ENCODE results near the gene SPATS1. TPM values are rescaled to one million over a fixed set of nuclear protein-coding genes. Genes with fewer than 3 reads are reported as not detected.

The SPATS1 gene
- total RNA-seq, 1 donor from 2014 or later = not detected

- H3K4me3 Mint-ChIP-seq = no peak overlapping the region
These were observed 35.0 kb downstream of the SPATS1 start for GRCh38 chr6:44377484-44377883.

GRCh38 chr6:44377971-44378370, 35.5 kb downstream of the SPATS1 start:
- Histone ChIP-seq H2AFZ (replicated peaks) (no peak overlapping the region), H3F3A (ENCODE audit: low read depth) (no peaks in the 10 kb centered on the region), H3K4me3 (no peak overlapping the region), H3K36me3 (no peaks in the 10 kb centered on the region), H3K79me2 (ENCODE audit: low read depth) (no peaks in the 10 kb centered on the region), H4K20me1 (ENCODE audit: low read depth) (no peaks in the 10 kb centered on the region), H3K4me1 (no peaks in the 10 kb centered on the region), H3K9me3 (ENCODE audit: low read depth) (no peaks in the 10 kb centered on the region), H3K9ac (no peak overlapping the region), H3K4me2 (no peak overlapping the region), H3K27me3 (no peaks in the 10 kb centered on the region), H3K27ac (no peak overlapping the region)
- Mint-ChIP-seq H3K4me1 (no peaks in the 10 kb centered on the region), H3K27ac (no peak overlapping the region), H3K4me3 (no peak overlapping the region), H3K27me3 (ENCODE audit: insufficient read depth, low read depth) (peaks cover 4% of the 10 kb centered on the region), H3K9me3 (no peaks in the 10 kb centered on the region), H3K36me3 (no peaks in the 10 kb centered on the region)
- TF ChIP-seq EZH2 (IDR thresholded peaks at IDR 0.05) (no peak), EZH2phosphoT487 (IDR thresholded peaks at IDR 0.05) (no peak)
- no peak for DNase-seq (ENCODE audit: low spot score)

More at GRCh38 chr6:44377484-44377883, 35.0 kb downstream of the SPATS1 start:
- no peaks in the 10 kb centered on the region for H3K36me3 Mint-ChIP-seq
- Histone ChIP-seq H3F3A (ENCODE audit: low read depth) (no peaks in the 10 kb centered on the region), H2AFZ (replicated peaks) (no peak overlapping the region), H3K36me3 (no peaks in the 10 kb centered on the region), H4K20me1 (ENCODE audit: low read depth) (no peaks in the 10 kb centered on the region), H3K9ac (no peak overlapping the region), H3K27ac (no peak overlapping the region), H3K79me2 (ENCODE audit: low read depth) (no peaks in the 10 kb centered on the region), H3K4me3 (no peak overlapping the region), H3K27me3 (no peaks in the 10 kb centered on the region), H3K4me2 (no peak overlapping the region), H3K4me1 (no peaks in the 10 kb centered on the region), H3K9me3 (ENCODE audit: low read depth) (no peaks in the 10 kb centered on the region)
- no peak overlapping the region for H3K27ac Mint-ChIP-seq
- no peaks in the 10 kb centered on the region for H3K9me3 Mint-ChIP-seq
- H3K4me1 Mint-ChIP-seq = no peaks in the 10 kb centered on the region
- H3K27me3 Mint-ChIP-seq (ENCODE audit: insufficient read depth, low read depth) = peaks cover 4% of the 10 kb centered on the region
- no peak for DNase-seq (ENCODE audit: low spot score)
- TF ChIP-seq EZH2phosphoT487 (IDR thresholded peaks at IDR 0.05) = no peak
- no peak for TF ChIP-seq CTCF (IDR thresholded peaks at IDR 0.05)
- no peak for TF ChIP-seq EZH2 (IDR thresholded peaks at IDR 0.05)

GRCh38 chr6:44381739-44382138, 39.3 kb downstream of the SPATS1 start:
- H3K4me3 Mint-ChIP-seq = no peak overlapping the region
- Histone ChIP-seq H4K20me1 (ENCODE audit: low read depth) (no peaks in the 10 kb centered on the region), H3K36me3 (no peaks in the 10 kb centered on the region), H3F3A (ENCODE audit: low read depth) (no peaks in the 10 kb centered on the region), H3K79me2 (ENCODE audit: low read depth) (no peaks in the 10 kb centered on the region), H3K4me2 (no peak overlapping the region), H3K9ac (no peak overlapping the region), H3K9me3 (ENCODE audit: low read depth) (no peaks in the 10 kb centered on the region), H3K27me3 (no peaks in the 10 kb centered on the region), H3K27ac (no peak overlapping the region), H3K4me1 (peaks cover 2% of the 10 kb centered on the region), H3K4me3 (no peak overlapping the region), H2AFZ (replicated peaks) (no peak overlapping the region)
- H3K27ac Mint-ChIP-seq = no peak overlapping the region
- no peaks in the 10 kb centered on the region for H3K9me3 Mint-ChIP-seq
- H3K4me1 Mint-ChIP-seq = peaks cover 5% of the 10 kb centered on the region
- TF ChIP-seq CTCF (IDR thresholded peaks at IDR 0.05) (no peak), EZH2 (IDR thresholded peaks at IDR 0.05) (no peak), EZH2phosphoT487 (IDR thresholded peaks at IDR 0.05) (no peak)
- no peaks in the 10 kb centered on the region for H3K36me3 Mint-ChIP-seq
- no peak for DNase-seq (ENCODE audit: low spot score)
- peaks cover 4% of the 10 kb centered on the region for H3K27me3 Mint-ChIP-seq (ENCODE audit: insufficient read depth, low read depth)

GRCh38 chr6:44386364-44386928, 44.0 kb downstream of the SPATS1 start:
- peaks cover 11% of the 10 kb centered on the region for H3K36me3 Mint-ChIP-seq

More at GRCh38 chr6:44386364-44386928, 44.0 kb downstream of the SPATS1 start:
- TF ChIP-seq EZH2phosphoT487 (IDR thresholded peaks at IDR 0.05) = no peak
- no peak for TF ChIP-seq CTCF (IDR thresholded peaks at IDR 0.05)
- TF ChIP-seq EZH2 (IDR thresholded peaks at IDR 0.05) = no peak
- Histone ChIP-seq H3K79me2 (ENCODE audit: low read depth) (peaks cover 37% of the 10 kb centered on the region), H3K27me3 (no peaks in the 10 kb centered on the region), H3K27ac (no peak overlapping the region), H3K9me3 (ENCODE audit: low read depth) (no peaks in the 10 kb centered on the region), H3K9ac (peak overlapping the region; percentile 72), H4K20me1 (ENCODE audit: low read depth) (peaks cover 31% of the 10 kb centered on the region), H3K4me3 (peak overlapping the region; percentile 69), H3K4me2 (peak overlapping the region; percentile 97), H2AFZ (replicated peaks) (peak overlapping the region; percentile 63), H3K4me1 (peaks cover 11% of the 10 kb centered on the region), H3F3A (ENCODE audit: low read depth) (peaks cover 13% of the 10 kb centered on the region), H3K36me3 (no peaks in the 10 kb centered on the region)
- Mint-ChIP-seq H3K4me1 (peaks cover 32% of the 10 kb centered on the region), H3K27me3 (ENCODE audit: insufficient read depth, low read depth) (peaks cover 5% of the 10 kb centered on the region), H3K9me3 (no peaks in the 10 kb centered on the region), H3K4me3 (peak overlapping the region; percentile 98), H3K27ac (peak overlapping the region; percentile 99)
- DNase-seq (ENCODE audit: low spot score) = no peak

Measured in neural progenitor cell (in vitro differentiated cells).